Measurements from ENCODE around the gene MYMX.
"Not testable (repeated sequence)": the region's sequence is repeated elsewhere in the genome, so short reads cannot be mapped to it uniquely, and the experiment has no call there.

Gene MYMX

DNA sequence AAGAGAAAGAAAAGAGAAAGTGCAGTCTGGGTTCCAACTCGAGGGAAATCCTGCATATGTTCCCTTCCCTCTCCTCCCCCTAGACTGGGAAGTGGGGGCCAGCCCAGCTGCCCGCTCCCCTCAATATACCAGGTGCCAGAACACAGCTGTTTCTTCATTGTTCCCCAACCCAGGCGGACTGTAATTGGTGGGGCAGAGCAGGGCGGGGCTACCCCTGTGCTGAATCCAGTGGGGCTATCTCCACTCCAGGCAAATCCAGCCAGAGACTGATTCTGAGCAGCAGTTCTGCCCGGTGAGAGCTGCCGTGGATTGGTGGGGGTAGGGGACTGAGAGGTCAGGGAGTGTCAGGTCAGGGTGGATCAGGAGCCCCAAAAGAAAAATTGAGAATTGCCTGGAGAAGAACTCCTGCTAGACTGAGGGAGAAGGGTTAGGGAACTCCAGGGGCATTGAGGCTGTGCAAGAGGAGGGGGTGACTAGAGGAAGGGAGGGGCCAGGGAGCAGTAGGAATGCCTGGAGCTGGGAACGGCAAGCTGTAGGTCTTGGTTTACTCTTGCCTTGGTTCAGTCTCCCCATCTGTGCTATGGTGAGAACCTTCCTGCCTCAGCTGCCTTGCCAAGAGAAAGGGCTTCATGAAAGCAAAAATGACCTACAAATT, at the start of gene MYMX:
Gene MYMX (plus strand): TSS at position 250 of the 655 bp plus-strand sequence. CDS start 546 bp downstream, outside the sequence.
- DNase-seq (ENCODE audit: low read depth in 1 of 2, low spot score in 1 of 2), result no peak

GRCh38 chr6:44167567-44167966, 49.2 kb upstream of the MYMX start:
- no peak for DNase-seq (ENCODE audit: low read depth in 1 of 2, low spot score in 1 of 2)

DNA sequence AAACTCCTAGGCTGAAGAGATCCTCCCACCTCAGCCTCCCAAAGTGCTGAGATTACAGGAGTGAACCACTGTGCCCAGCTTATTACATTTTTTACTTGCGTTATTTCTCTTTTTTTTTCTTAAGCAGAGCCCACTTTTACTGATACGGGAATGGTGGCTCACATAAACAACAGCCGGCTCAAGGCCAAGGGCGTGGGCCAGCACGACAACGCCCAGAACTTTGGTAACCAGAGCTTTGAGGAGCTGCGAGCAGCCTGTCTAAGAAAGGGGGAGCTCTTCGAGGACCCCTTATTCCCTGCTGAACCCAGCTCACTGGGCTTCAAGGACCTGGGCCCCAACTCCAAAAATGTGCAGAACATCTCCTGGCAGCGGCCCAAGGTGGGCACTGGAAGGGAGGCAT, 47.6 kb upstream of the MYMX start:
- DNase-seq (ENCODE audit: low read depth in 1 of 2, low spot score in 1 of 2), result no peak

DNA sequence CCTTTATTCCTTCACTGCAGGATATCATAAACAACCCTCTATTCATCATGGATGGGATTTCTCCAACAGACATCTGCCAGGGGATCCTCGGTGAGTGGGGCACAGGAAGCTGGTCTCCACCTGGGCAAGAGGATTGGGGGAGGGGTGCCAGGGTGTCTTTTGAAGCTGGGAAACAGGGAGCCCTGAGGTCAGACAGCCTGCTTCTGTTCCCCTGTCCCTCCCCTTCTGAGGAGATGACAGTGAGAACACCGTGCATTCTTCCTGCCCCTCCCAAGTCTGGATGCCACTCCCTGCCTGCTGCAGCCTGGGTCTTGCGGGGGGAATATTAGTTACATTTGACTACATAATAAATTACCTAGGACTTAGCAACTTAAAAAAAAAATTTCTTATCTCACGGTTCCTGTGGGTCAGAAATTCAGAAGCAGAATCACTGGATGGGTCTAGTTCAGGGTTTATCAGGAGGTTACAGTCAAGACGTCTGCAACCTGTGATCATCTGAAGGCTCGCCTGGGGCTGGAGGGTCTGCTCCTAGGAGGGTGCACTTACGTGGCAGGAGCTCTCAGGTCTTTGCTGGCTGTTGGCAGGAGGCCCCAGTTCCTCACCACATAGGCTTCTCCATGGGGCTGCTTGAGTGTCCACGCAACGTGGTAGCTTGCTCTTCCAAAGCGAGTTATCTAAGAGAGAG, 46.7 kb upstream of the MYMX start:
- DNase-seq (ENCODE audit: low read depth in 1 of 2, low spot score in 1 of 2), result no peak

GRCh38 chr6:44171899-44172546, 44.7 kb upstream of the MYMX start:
- DNase-seq (ENCODE audit: low read depth in 1 of 2, low spot score in 1 of 2), result no peak

DNA sequence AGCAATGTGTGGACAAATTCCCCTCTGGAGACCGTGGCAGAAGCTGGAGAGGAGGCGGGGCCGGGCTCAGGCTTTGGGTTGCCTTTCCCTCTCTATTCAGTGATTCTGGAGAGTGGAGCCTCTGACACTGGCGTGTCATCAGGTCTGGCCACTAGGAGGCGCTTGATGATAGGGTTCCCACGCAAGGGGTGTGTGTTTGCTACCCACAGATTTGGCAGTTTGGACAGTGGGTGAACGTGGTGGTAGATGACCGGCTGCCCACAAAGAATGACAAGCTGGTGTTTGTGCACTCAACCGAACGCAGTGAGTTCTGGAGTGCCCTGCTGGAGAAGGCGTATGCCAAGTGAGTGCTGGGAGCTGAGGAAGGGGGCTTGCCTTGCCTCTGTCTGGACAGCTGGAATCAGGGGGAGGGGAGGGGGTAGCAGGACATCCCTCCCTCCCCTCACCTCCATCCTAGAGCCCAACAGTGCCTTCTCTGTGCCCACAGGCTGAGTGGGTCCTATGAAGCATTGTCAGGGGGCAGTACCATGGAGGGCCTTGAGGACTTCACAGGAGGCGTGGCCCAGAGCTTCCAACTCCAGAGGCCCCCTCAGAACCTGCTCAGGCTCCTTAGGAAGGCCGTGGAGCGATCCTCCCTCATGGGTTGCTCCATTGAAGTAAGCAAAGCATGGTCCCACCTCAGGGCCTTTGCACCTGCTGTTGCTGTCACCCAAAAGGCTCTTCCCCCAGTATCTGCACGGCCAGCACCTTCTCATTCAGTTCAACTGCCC, 43.8 kb upstream of the MYMX start:
- DNase-seq (ENCODE audit: low read depth in 1 of 2, low spot score in 1 of 2), result peak; percentile 46 to 57

GRCh38 chr6:44176130-44176761, 40.5 kb upstream of the MYMX start:
- DNase-seq (ENCODE audit: low read depth in 1 of 2, low spot score in 1 of 2), result no peak

- no peak for DNase-seq (ENCODE audit: low read depth in 1 of 2, low spot score in 1 of 2)
These were observed 39.8 kb upstream of the MYMX start for GRCh38 chr6:44176762-44177509.

- DNase-seq (ENCODE audit: low read depth in 1 of 2, low spot score in 1 of 2), result no peak
These were observed 38.9 kb upstream of the MYMX start for GRCh38 chr6:44177691-44178423.

DNA sequence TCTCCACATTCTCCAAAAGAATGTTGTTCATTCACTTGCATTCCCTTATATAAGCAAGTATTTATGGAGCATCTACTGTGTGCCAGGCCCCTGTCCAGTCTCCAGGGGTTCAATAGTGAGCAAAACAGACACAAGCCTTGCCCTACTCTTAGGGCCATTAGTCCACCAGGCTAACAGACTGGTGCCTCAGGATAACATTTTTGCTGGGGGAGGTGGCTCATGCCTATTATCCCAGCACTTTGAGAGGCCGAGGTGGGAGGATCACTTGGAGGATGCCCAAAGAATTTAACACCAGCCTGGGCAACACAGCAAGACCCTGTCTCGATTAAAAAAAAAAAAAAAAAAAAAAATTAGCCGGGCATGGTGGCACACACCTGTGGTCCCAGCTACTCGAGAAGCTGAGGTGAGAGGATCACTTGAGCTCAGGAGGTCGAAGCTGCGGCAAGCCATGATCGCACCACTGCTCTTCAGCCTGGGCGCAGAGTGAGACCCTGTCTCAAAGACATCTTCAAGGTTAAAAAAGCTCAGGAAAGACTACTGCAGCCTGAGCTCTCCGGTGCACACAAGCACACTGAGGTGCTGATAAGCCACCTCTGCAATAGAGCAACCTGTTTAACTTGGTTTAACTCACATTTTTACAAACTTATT, 38.2 kb upstream of the MYMX start:
- no peak for DNase-seq (ENCODE audit: low read depth in 1 of 2, low spot score in 1 of 2)

DNA sequence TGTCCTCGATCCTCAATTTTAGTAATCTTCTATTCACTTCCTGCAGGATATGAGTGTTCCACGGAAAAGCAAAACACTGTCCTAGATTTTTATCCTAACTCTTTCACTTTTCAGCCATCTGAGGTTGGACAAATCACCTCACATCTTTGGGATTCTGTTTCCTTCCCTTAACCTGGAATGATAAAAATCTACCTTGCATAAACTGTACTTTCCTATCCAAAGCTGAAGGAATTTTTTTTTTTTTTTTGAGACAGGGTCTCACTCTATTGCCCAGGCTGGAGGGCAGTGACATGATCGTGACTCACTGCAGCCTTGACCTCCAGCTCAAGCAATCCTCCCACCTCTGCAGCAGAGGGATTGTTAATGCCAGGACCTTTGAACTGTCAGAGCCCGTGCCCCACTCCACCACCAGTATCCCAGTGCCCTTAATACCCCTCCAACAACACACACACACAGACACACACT, 37.6 kb upstream of the MYMX start:
- DNase-seq (ENCODE audit: low read depth in 1 of 2, low spot score in 1 of 2), result no peak

DNA sequence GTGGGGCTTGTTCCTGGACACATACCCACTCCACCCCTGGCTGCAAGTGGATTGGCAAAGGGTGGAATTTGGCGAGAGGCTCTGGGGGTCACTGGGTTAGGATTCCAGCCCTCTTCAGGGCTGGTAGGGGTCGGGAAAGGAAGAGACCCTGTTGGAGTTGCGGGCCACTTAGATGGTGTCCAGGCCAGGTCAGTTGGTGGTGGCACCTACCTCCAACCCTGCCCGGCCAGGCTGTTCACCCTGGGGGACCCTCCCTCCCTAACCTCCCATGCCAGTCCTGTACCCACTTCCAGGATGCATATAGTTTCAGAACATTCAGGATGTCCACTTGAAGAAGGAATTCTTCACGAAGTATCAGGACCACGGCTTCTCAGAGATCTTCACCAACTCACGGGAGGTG, 37.1 kb upstream of the MYMX start:
- DNase-seq (ENCODE audit: low read depth in 1 of 2, low spot score in 1 of 2), result no peak

- no peak for DNase-seq (ENCODE audit: low read depth in 1 of 2, low spot score in 1 of 2)
These were observed 36.3 kb upstream of the MYMX start for GRCh38 chr6:44180406-44180805.

- DNase-seq (ENCODE audit: low read depth in 1 of 2, low spot score in 1 of 2), result no peak
These were observed 35.8 kb upstream of the MYMX start for GRCh38 chr6:44180886-44181285.

GRCh38 chr6:44181784-44182183, 34.9 kb upstream of the MYMX start:
- DNase-seq (ENCODE audit: low read depth in 1 of 2, low spot score in 1 of 2), result not testable (repeated sequence)

GRCh38 chr6:44182911-44183390, 33.8 kb upstream of the MYMX start:
- no peak for DNase-seq (ENCODE audit: low read depth in 1 of 2, low spot score in 1 of 2)

GRCh38 chr6:44183783-44184182, 32.9 kb upstream of the MYMX start:
- DNase-seq (ENCODE audit: low read depth in 1 of 2, low spot score in 1 of 2), result no peak

DNA sequence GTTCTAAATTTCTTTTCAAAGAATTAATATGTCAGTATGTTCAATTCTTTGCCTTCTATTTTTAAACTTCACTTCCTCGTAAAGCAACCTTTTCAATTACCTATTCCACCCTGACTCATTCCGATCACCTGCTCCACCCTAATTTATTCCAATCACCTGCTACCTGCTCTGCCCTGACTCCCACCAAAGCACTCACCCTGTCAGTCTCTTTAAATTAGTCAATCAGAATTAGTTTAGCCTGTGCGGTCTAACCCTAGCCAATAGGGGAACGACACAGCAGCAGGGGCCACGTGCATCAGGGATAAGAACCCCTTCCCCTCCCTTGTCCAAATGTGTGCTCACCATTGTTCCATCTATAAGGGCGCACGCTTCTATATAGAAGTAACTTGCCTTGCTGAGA, 31.4 kb upstream of the MYMX start:
- not testable (repeated sequence) for DNase-seq (ENCODE audit: low read depth in 1 of 2, low spot score in 1 of 2)

Measured in stimulated activated CD4-positive, alpha-beta T cell treated with anti-CD3 and anti-CD28 coated beads, Interleukin-15, amount 100 ng/mL, for 1 hour (primary cell).